Measurements from ENCODE around the gene GLRX3. TPM values are rescaled to one million over a fixed set of nuclear protein-coding genes. Genes with fewer than 3 reads are reported as not detected.

Gene GLRX3
- polyA plus RNA-seq, 1 experiment: 126 TPM

- Histone ChIP-seq H3K27ac (ENCODE audit: low read depth, low read length) (no peak overlapping the region), H3K27me3 (ENCODE audit: control insufficient read depth, insufficient read depth, low read length) (no peaks in the 10 kb centered on the region), H3K9me3 (ENCODE audit: control insufficient read depth, insufficient read depth, low read length) (no peaks in the 10 kb centered on the region), H3K4me3 (ENCODE audit: low read depth, low read length) (no peak overlapping the region)
- CTCF ChIA-PET: interaction anchor here (0.7 to 1.3 kb wide), 3 partner anchors 18 to 1950 kb away, joined by 3 to 4 read pairs (median 3); no protein-coding TSS in a partner anchor
- no peak for DNase-seq (ENCODE audit: low read depth, low spot score)
- POLR2A ChIA-PET: interaction anchor here (0.6 kb wide), 1 partner anchor 25 kb away, joined by 3 read pairs; the partner anchor contains the start of gene GLRX3
- no peak for TF ChIP-seq CTCF (IDR thresholded peaks at IDR 0.05; ENCODE audit: low read depth, low read length)
Measured at GRCh38 chr10:130161331-130161730, 25.1 kb downstream of the GLRX3 start.

DNA sequence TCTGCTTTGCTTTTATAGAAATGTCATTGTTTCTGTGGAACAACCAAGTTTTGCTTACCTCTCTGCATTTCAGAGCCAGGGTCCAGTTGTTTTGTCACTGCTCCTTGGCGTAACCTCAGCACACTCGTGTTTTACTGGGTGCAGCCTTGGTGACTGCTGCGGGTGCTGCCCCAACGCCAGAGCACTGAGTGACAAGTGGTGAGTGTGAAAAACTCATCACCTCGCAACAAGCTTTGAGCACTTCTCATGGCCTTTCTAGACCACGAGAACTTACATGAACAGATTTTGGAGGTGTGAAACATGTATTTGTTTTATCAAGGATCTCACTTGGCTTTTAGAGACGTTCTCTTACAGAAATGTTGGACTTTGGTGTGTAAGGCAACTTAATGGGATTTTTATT lies 31.0 kb downstream of the GLRX3 start:
- no peak for DNase-seq (ENCODE audit: low read depth, low spot score)
- no peaks in the 10 kb centered on the region for H3K27me3 ChIP-seq (ENCODE audit: control insufficient read depth, insufficient read depth, low read length)
- ChIA-PET POLR2A (no interaction called here), CTCF (no interaction called here)
- H3K27ac ChIP-seq (ENCODE audit: low read depth, low read length): no peak overlapping the region
- no peak for TF ChIP-seq CTCF (IDR thresholded peaks at IDR 0.05; ENCODE audit: low read depth, low read length)
- no peak overlapping the region for H3K4me3 ChIP-seq (ENCODE audit: low read depth, low read length)
- H3K9me3 ChIP-seq (ENCODE audit: control insufficient read depth, insufficient read depth, low read length): no peaks in the 10 kb centered on the region

GRCh38 chr10:130167707-130168106 lies 31.5 kb downstream of the GLRX3 start:
- Histone ChIP-seq H3K9me3 (ENCODE audit: control insufficient read depth, insufficient read depth, low read length) (no peaks in the 10 kb centered on the region), H3K27me3 (ENCODE audit: control insufficient read depth, insufficient read depth, low read length) (no peaks in the 10 kb centered on the region), H3K27ac (ENCODE audit: low read depth, low read length) (no peak overlapping the region), H3K4me3 (ENCODE audit: low read depth, low read length) (no peak overlapping the region)
- no peak for DNase-seq (ENCODE audit: low read depth, low spot score)
- ChIA-PET POLR2A (interaction anchor here (1.0 kb wide), 1 partner anchor 12 kb away, joined by 3 read pairs; no protein-coding TSS in a partner anchor), CTCF (no interaction called here)
- TF ChIP-seq CTCF (IDR thresholded peaks at IDR 0.05; ENCODE audit: low read depth, low read length): no peak

DNA sequence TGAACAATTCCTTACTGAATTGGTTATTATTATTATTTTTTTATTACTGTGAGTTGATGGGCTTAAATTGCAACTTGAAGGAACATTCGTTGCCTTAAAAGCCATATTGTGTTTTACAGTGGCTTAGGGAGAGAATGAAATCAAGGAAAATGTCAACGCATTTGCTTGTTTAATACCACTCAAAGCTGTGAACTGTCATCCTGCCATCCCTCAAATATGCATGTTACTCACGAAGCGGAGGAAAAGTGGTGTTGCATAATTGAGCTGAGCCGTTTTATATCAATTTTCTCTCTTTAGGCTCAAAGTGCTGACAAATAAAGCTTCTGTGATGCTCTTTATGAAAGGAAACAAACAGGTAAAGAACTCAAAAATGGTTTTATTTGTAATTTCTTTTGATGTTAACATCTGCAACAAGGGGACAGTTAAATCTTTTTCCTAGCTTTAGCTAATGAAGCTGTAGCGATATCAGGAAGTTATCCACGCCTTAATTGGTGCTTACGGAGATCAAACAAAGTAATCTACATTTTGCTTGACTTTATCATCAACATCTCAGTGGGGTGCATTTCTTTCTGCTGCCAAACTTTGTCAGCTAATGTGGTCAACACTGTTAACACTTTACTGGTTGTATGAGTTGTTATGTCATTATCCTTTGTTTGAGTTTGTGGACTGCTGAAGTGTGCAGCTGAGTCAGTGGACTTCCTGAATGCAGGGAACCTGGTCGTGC lies 33.1 kb downstream of the GLRX3 start:
- no peak for TF ChIP-seq CTCF (IDR thresholded peaks at IDR 0.05; ENCODE audit: low read depth, low read length)
- Histone ChIP-seq H3K4me3 (ENCODE audit: low read depth, low read length) (no peak overlapping the region), H3K27ac (ENCODE audit: low read depth, low read length) (no peak overlapping the region), H3K9me3 (ENCODE audit: control insufficient read depth, insufficient read depth, low read length) (no peaks in the 10 kb centered on the region), H3K27me3 (ENCODE audit: control insufficient read depth, insufficient read depth, low read length) (no peaks in the 10 kb centered on the region)
- CTCF ChIA-PET: interaction anchor here (0.9 to 3.4 kb wide), 3 partner anchors 10 to 59 kb away, joined by 3 to 13 read pairs (median 7); partner anchors contain the start of gene C10orf143
- POLR2A ChIA-PET: no interaction called here
- DNase-seq (ENCODE audit: low read depth, low spot score): no peak

- ChIA-PET CTCF (interaction anchor here (1.1 to 3.4 kb wide), 3 partner anchors 8 to 61 kb away, joined by 4 to 13 read pairs (median 4); partner anchors contain the start of gene C10orf143), POLR2A (no interaction called here)
- Histone ChIP-seq H3K27me3 (ENCODE audit: control insufficient read depth, insufficient read depth, low read length) (no peaks in the 10 kb centered on the region), H3K4me3 (ENCODE audit: low read depth, low read length) (no peak overlapping the region), H3K27ac (ENCODE audit: low read depth, low read length) (no peak overlapping the region), H3K9me3 (ENCODE audit: control insufficient read depth, insufficient read depth, low read length) (no peaks in the 10 kb centered on the region)
- no peak for DNase-seq (ENCODE audit: low read depth, low spot score)
- no peak for TF ChIP-seq CTCF (IDR thresholded peaks at IDR 0.05; ENCODE audit: low read depth, low read length)
Measured at GRCh38 chr10:130171196-130171595, 35.0 kb downstream of the GLRX3 start.
